NCI-H1105 (cell line): Measurements from ENCODE around the gene GATAD2B.

Source experiments
- DNase-seq: peaks from one replicate; lab custom pipeline; 2025; lab: John Stamatoyannopoulos, UW

GATAD2B gene

GRCh38 chr1:153922972-153923925 is at the start of gene GATAD2B:
TSS of gene GATAD2B (minus strand) at chr1:153922972. CDS start at chr1:153828347, 94,625 bp downstream.
- DNase-seq = peak; percentile 100

- no peak for DNase-seq
Observed at GRCh38 chr1:153970346-153970745, 47.6 kb upstream of the GATAD2B start.

GRCh38 chr1:153968972-153969371 is 46.2 kb upstream of the GATAD2B start:
- no peak for DNase-seq

- no peak for DNase-seq
Observed at GRCh38 chr1:153968408-153968807, 45.6 kb upstream of the GATAD2B start.

GRCh38 chr1:153968000-153968363 is 45.2 kb upstream of the GATAD2B start:
- DNase-seq = peak; percentile 55

GRCh38 chr1:153967107-153967999 is 44.6 kb upstream of the GATAD2B start, which contains the start of gene CREB3L4:
TSS of gene CREB3L4 (plus strand) at chr1:153967902. CDS start at chr1:153968526, 624 bp downstream.
- peak; percentile 98 for DNase-seq

GRCh38 chr1:153963850-153964331 is 41.1 kb upstream of the GATAD2B start:
- peak; percentile 22 for DNase-seq

GRCh38 chr1:153963030-153963849 is 40.5 kb upstream of the GATAD2B start, which contains the start of gene SLC39A1:
TSS of gene SLC39A1 (minus strand) at chr1:153963537. CDS start at chr1:153962715, 822 bp downstream.
- peak; percentile 98 for DNase-seq

GRCh38 chr1:153962088-153963029 is 39.6 kb upstream of the GATAD2B start:
- no peak for DNase-seq

- no peak for DNase-seq
Observed at GRCh38 chr1:153961421-153961820, 38.6 kb upstream of the GATAD2B start.

GRCh38 chr1:153960206-153960605 is 37.4 kb upstream of the GATAD2B start:
- no peak for DNase-seq

GRCh38 chr1:153959454-153959853 is 36.7 kb upstream of the GATAD2B start:
- DNase-seq = no peak

- DNase-seq = no peak
Observed at GRCh38 chr1:153958961-153959260, 36.1 kb upstream of the GATAD2B start.

- DNase-seq = peak; percentile 99
Observed at GRCh38 chr1:153958111-153958960, 35.6 kb upstream of the GATAD2B start, which contains the start of gene CRTC2. TSS of gene CRTC2 (minus strand) at chr1:153958612. CDS start at chr1:153958497, 115 bp downstream.

GRCh38 chr1:153957744-153958110 is 35.0 kb upstream of the GATAD2B start:
- no peak for DNase-seq

- DNase-seq = no peak
Observed at GRCh38 chr1:153956997-153957715, 34.4 kb upstream of the GATAD2B start.

GRCh38 chr1:153954826-153955225 is 32.1 kb upstream of the GATAD2B start:
- DNase-seq = no peak

- no peak for DNase-seq
Observed at GRCh38 chr1:153953859-153954365, 31.1 kb upstream of the GATAD2B start.
